ENCODE measurements around the gene KCTD11.

KCTD11 gene

GRCh38 chr17:7351665-7352502 lies at the start of gene KCTD11:
Gene KCTD11, plus strand, starts transcription at chr17:7352162.
- no peak for DNase-seq

GRCh38 chr17:7304179-7304578 lies 47.8 kb upstream of the KCTD11 start:
- DNase-seq: no peak

GRCh38 chr17:7306911-7307685 lies 44.9 kb upstream of the KCTD11 start, which contains the start of gene EIF5A:
Gene EIF5A, plus strand, starts transcription at chr17:7307628. Its CDS starts 2,008 bp downstream, at chr17:7309636.
- peak; percentile 98 for DNase-seq

- DNase-seq: no peak
These were observed 44.0 kb upstream of the KCTD11 start for GRCh38 chr17:7307686-7308624.

GRCh38 chr17:7308625-7309433 lies 43.1 kb upstream of the KCTD11 start:
- DNase-seq: no peak

GRCh38 chr17:7309628-7310027 lies 42.3 kb upstream of the KCTD11 start:
- no peak for DNase-seq

GRCh38 chr17:7311110-7311705 lies 40.8 kb upstream of the KCTD11 start:
- no peak for DNase-seq

GRCh38 chr17:7312432-7313087 lies 39.4 kb upstream of the KCTD11 start:
- no peak for DNase-seq

- DNase-seq: no peak
These were observed 38.7 kb upstream of the KCTD11 start for GRCh38 chr17:7313088-7313889.

GRCh38 chr17:7313890-7314718 lies 37.9 kb upstream of the KCTD11 start:
- DNase-seq: no peak

GRCh38 chr17:7314719-7315569 lies 37.0 kb upstream of the KCTD11 start, which contains the start of gene GPS2:
Gene GPS2, minus strand, starts transcription at chr17:7315360. Its CDS starts 308 bp downstream, at chr17:7315052.
- peak; percentile 74 for DNase-seq

- DNase-seq: no peak
These were observed 36.3 kb upstream of the KCTD11 start for GRCh38 chr17:7315570-7316235.

GRCh38 chr17:7317161-7317803 lies 34.7 kb upstream of the KCTD11 start:
- DNase-seq: no peak

- DNase-seq: no peak
These were observed 33.7 kb upstream of the KCTD11 start for GRCh38 chr17:7318121-7318860.

GRCh38 chr17:7321466-7321865 lies 30.5 kb upstream of the KCTD11 start:
- no peak for DNase-seq

Data from NCI-H1092 (cell line).